Rectal smooth muscle tissue (tissue), 1 donor: ENCODE data around the gene HES1.
"Not testable (repeated sequence)": the region's sequence is repeated elsewhere in the genome, so short reads cannot be mapped to it uniquely, and the experiment has no call there.

Experiments used
- H3K27ac ChIP-seq: one replicate; pipeline ENCODE4 v1.7.0; 2013; ENCODE audit warnings: low read depth, low read length, inconsistent platforms
- H3K27me3 ChIP-seq: one replicate; pipeline ENCODE4 v1.7.0; 2013; ENCODE audit warnings: low read length; ENCODE audit not compliant: control insufficient read depth, insufficient read depth
- H3K36me3 ChIP-seq: one replicate; pipeline ENCODE4 v1.7.0; 2013; ENCODE audit warnings: low read length; ENCODE audit not compliant: control insufficient read depth, insufficient read depth
- H3K4me1 ChIP-seq: one replicate; pipeline ENCODE4 v1.7.0; 2013; ENCODE audit warnings: low read length; ENCODE audit not compliant: control insufficient read depth, insufficient read depth
- H3K4me3 ChIP-seq: one replicate; pipeline ENCODE4 v1.7.0; 2013; ENCODE audit warnings: low read length
- H3K9ac ChIP-seq: one replicate; pipeline ENCODE4 v1.7.0; 2013; ENCODE audit warnings: low read length

The HES1 gene

DNA sequence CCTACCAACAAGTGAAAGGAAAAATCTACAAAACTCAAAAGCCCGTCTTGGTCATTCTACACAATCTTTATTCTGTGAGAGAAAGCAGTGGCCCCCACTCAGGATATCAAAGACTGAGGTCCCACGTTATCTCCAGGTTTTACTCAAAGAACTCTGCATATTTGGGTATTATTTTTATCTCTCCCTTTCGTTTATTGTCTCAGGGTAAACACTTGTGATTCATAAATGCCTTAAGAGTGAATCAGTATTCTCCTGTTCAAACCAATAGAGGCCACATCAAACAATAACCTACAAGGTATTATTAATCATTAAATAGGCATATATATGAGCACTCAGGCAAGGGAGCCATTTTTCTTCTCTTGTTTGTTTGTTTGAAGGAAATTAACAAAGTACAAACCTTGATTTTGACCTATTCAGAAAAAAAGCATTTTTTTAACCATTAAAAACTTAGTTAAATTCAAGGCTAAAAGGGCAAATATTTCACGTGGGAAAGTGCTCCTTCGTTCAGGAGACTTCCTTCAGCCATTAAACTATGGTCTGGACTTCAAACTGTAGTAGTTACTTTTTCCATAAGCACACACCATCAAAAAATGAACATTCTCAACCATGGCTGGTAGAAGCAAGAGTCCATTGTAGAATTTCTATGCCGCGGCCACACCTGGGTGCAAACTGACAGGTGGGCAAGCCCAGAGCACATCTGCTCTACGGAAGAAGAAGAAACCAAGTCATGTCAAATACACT lies 13.9 kb upstream of the HES1 start:
- H3K9ac ChIP-seq, result no peak overlapping the region
- no peaks in the 10 kb centered on the region for H3K27me3 ChIP-seq
- H3K4me3 ChIP-seq, result no peak overlapping the region
- no peaks in the 10 kb centered on the region for H3K4me1 ChIP-seq
- no peak overlapping the region for H3K27ac ChIP-seq
- H3K36me3 ChIP-seq, result no peaks in the 10 kb centered on the region

DNA sequence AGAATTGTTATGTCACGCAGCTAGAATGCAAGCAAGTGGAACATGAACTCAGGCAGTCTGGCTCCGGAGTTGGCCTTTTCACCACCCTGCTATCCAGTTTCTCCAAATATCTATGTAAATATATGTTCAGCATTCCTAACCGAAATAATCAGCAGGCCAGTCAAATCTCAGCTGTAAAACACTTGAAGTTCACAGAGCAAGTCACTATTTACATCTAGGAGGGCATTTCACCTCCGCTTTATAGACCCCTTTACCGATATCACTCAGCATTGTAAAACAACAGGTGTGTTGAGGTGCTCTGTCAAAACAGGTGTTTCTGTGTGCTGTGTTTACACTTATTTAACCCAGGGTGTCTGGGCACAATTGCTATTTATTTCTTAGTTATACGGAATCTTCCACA lies 12.2 kb upstream of the HES1 start:
- no peaks in the 10 kb centered on the region for H3K36me3 ChIP-seq
- no peak overlapping the region for H3K4me3 ChIP-seq
- no peak overlapping the region for H3K9ac ChIP-seq
- H3K4me1 ChIP-seq, result no peaks in the 10 kb centered on the region
- H3K27me3 ChIP-seq, result no peaks in the 10 kb centered on the region
- H3K27ac ChIP-seq, result no peak overlapping the region

DNA sequence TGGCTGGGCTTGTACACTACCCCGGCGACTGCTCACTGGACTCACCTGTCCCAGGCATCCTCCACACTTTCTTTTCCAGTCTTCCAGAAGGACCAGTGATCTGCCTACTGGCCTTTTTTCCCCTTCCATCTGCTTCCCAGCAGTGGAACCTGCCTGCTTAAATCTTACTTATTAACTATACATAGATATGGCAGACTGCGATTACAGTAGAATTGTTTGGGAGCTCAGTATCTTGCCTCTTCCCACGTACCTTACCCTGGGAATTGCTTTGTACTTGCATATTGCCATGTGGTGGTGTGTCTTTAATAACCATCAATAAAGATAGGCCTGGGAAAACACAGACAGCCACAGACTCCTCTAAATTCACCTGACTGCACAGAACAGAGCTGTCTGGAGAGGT lies 11.8 kb upstream of the HES1 start:
- Histone ChIP-seq H3K4me3 (no peak overlapping the region), H3K27ac (no peak overlapping the region), H3K9ac (no peak overlapping the region)

DNA sequence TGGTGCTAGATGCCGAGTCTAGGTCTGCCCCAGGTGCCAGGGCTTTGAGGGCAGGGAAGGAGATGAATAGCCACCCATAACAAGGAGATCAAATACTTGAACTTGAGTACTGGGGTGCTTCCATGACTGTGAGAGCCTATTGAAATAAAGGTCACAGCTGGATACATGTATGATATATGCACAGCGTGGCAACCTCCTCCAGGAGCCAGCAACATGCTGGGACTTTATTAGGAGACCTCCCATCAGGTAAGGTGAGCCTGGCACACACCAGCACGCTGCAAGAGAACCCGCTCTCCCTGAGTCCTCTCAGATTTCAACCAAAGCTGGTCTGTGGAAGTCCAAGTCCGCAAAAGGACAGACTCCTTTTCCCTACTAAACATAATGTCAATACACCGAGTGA lies 10.5 kb upstream of the HES1 start:
- Histone ChIP-seq H3K27me3 (no peaks in the 10 kb centered on the region), H3K4me3 (no peak overlapping the region), H3K36me3 (no peaks in the 10 kb centered on the region), H3K4me1 (no peaks in the 10 kb centered on the region), H3K27ac (no peak overlapping the region), H3K9ac (no peak overlapping the region)

More for the DNA sequence above, 11.8 kb upstream of the HES1 start:
- Histone ChIP-seq H3K27me3 (no peaks in the 10 kb centered on the region), H3K4me1 (no peaks in the 10 kb centered on the region), H3K36me3 (no peaks in the 10 kb centered on the region)

DNA sequence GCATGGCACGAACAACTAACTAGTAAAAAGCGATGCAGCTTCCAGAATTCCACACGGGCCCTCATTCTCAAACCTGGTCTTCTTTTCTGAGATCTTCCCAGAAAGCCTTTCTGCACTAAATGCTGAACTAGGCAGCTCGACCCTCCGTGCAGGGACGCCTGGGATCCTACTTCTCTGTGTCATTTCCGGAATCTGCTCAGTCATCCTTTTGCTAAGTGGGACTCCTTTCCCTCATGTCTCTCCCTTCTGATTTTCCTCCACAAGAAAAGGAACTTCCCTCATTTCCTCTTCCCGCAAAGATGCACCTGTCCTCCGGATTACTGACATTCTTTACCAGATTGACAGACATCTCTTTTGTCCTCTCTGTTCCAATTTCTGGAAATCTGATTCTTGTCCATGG lies 9.2 kb upstream of the HES1 start:
- Histone ChIP-seq H3K9ac (no peak overlapping the region), H3K36me3 (no peaks in the 10 kb centered on the region), H3K27ac (no peak overlapping the region), H3K4me1 (peaks cover 7% of the 10 kb centered on the region), H3K27me3 (no peaks in the 10 kb centered on the region), H3K4me3 (no peak overlapping the region)

DNA sequence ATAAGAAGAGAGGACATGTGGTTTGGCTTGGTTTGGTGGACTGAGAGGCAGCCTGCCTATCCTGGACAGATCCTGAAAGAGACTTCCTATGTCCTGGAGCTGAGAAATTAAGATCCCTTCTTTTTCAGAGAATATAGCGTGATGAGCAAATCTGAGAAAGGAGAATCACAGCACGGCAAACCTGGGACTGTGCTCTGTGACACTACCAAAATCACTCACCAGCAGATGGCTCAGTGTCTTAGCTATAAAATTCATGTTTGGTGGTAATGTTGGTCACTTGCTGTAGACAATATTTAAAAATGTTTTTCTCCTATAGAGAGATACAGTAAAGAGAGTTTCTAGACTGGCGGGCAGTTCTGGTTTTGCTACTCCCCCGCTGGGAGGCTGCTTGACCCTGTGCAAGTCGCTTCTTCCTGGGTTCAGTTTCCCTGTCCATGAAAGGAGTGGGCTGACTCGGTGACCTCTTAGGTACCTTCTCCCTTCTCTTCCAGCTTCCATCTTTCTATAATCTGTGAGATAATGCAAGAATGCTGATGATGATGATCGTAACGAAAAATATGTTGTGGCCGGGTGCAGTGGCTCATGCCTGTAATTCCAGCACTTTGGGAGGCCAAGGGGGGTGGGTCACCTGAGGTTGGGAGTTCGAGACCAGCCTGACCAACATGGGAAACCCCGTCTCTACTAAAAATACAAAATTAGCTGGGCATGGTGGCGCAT lies 7.6 kb upstream of the HES1 start:
- H3K36me3 ChIP-seq, result no peaks in the 10 kb centered on the region

DNA sequence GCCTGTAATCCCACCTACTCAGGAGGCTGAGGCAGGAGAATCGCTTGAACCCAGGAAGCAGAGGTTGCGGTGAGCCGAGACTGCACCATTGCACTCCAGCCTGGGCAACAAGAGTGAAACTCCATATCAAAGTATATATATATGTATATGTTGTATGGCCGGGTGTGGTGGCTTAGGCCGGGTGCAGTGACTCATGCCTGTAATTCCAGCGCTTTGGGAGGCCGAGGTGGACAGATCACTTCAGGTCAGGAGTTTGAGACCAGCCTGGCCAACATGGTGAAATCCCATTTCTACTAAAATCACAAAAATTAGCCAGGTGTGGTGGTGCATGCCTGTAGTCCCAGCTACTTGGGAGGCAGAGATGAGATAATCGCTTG lies 7.0 kb upstream of the HES1 start:
- not testable (repeated sequence) for H3K4me3 ChIP-seq, H3K4me1 ChIP-seq, H3K27ac ChIP-seq, H3K27me3 ChIP-seq, H3K9ac ChIP-seq, H3K36me3 ChIP-seq

More for the DNA sequence above, 7.6 kb upstream of the HES1 start:
- peaks cover 7% of the 10 kb centered on the region for H3K4me1 ChIP-seq
- H3K9ac ChIP-seq, result no peak overlapping the region
- no peaks in the 10 kb centered on the region for H3K27me3 ChIP-seq
- H3K4me3 ChIP-seq, result no peak overlapping the region
- no peak overlapping the region for H3K27ac ChIP-seq

DNA sequence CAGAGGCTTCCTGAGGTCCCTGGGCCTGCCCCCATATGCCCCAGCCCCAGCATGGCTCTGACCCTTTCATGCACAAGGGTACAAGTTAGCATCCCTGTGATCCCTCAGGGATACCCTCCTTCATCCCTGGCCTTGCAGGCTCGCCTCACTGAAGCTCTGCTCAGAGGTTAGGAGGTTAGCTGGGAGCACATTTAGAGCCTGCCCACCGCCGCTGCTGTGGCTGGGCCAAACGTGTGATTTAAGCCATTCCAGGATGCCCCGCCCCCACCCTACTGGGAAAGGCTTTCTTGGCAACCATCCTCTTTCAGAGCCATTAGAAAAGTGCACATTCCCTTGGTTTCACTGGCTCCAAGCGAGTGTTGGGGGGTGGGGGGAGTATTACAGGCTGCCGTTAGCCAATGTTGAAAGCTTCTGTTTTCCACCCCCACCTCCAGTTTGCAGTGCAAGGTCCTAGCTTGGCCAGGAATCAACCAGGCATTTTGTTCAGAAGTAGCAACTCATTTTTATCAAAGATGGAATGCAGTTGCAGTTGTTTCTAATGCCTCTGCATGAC lies 6.3 kb upstream of the HES1 start:
- H3K27ac ChIP-seq, result no peak overlapping the region
- H3K4me1 ChIP-seq, result peaks cover 7% of the 10 kb centered on the region
- H3K4me3 ChIP-seq, result no peak overlapping the region
- H3K9ac ChIP-seq, result no peak overlapping the region
- H3K36me3 ChIP-seq, result no peaks in the 10 kb centered on the region
- no peaks in the 10 kb centered on the region for H3K27me3 ChIP-seq

DNA sequence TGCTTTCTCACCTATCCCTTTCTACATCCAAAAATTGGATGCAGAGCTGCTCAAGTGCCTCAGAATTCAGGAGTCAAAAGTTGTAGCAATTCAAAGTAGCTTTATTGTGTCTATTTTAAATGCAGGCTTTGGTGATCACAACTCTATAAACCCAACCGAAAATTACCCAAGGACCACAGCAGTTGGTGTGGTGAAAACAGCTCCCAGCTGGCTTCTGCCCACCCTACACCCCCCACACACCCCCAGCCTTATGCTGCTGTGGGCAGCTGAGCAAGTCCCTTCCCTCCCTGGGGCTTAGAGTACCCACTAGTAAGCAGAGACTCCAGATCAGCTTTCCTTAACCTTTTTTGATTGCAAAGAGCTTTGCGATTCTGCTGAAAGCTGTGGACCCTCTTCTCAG lies 5.8 kb upstream of the HES1 start:
- Histone ChIP-seq H3K4me3 (no peak overlapping the region), H3K27me3 (no peaks in the 10 kb centered on the region), H3K27ac (no peak overlapping the region), H3K4me1 (peaks cover 9% of the 10 kb centered on the region), H3K9ac (no peak overlapping the region), H3K36me3 (no peaks in the 10 kb centered on the region)

DNA sequence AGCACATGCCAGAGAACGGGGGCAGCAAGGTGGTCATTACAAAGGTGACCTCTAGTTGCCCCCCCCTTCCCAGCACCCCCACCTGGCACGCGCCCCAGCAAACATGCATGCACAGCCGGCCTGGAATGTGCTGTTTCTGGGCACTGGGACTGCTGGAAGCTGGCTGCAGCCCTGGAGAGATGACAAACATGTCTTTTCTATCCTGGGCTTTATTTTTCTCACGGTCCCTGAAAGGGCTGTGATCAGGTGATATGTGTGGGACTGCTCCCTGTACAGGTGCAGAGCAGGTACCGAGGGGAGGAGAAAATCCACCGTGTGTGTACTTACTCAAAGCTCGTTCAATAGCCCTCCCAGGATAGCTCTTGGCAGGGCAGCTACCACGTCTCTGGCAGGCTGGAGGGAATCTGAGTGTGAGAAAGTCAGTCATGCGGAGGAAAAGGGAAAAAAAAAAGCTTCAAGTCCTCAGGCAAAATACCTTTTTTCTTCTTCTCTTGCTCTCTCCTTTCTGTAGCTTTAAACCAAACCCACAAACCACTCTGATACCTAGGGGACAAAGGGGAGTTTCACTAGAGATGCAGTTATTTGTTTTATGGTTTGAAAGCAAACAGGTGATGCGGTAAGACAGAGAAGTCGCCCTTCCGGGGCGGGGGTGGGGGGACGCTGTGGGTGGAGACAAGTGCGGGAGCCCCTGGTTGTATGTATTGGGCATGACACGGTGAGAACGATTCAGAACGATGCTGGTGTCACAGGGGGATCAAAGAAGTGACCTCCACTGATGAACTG lies 5.0 kb upstream of the HES1 start:
- no peak overlapping the region for H3K27ac ChIP-seq
- H3K36me3 ChIP-seq, result no peaks in the 10 kb centered on the region
- H3K9ac ChIP-seq, result no peak overlapping the region
- H3K4me1 ChIP-seq, result peaks cover 12% of the 10 kb centered on the region
- no peaks in the 10 kb centered on the region for H3K27me3 ChIP-seq
- H3K4me3 ChIP-seq, result no peak overlapping the region

DNA sequence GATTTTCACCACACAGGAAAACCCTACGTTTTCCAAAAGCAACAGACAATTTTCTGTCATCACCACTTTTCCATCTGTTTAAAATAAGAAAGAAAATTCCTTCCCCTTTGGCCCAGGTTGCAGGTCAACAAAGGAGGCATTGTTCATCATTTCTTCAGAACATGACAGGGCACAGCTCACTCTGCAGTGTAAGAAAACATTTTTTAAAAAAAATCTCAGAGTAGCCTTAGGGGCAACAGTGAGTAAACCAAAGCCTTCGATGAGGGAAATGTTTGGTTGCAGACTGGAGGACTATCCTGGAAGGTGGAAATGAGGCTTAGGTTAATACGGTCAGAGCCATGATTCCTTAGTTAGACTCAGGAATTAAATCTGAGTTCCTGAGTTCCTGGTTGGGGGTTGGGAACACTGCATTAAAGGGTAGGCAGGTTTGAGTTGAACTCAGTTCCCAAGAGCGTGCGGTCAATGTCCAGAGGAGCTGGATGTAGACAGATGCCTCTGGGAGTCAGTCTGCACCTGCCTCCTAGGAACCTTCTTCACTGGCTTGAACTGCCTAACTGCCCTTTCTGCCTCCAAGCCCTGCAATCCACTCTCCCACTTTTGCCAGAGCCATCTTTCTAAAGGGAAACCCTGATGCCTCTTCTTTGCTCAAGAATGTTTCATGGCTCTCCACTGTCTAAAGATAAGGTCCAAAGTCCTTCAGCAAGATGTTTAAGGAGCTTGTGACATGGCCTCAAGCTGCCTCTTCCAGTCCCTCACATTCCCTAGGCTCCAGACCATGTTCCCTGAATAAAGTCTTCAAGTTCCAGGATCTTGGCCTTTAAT lies 3.3 kb upstream of the HES1 start:
- H3K4me3 ChIP-seq, result no peak overlapping the region
- H3K4me1 ChIP-seq, result peaks cover 12% of the 10 kb centered on the region
- H3K9ac ChIP-seq, result no peak overlapping the region
- no peak overlapping the region for H3K27ac ChIP-seq
- no peaks in the 10 kb centered on the region for H3K27me3 ChIP-seq
- no peaks in the 10 kb centered on the region for H3K36me3 ChIP-seq
